Parathyroid adenoma (tissue), 2 donors: ENCODE data around the gene REN.

Experiments
- H2AFZ ChIP-seq: fragments of 300-600 bp; sonication (generic); one replicate; pipeline ENCODE4 v1.7.0; 2017; ENCODE audit warnings: antibody characterized with exemption, mild to moderate bottlenecking
- H3K27ac ChIP-seq: fragments of 300-600 bp; sonication (generic); one replicate; pipeline ENCODE4 v1.7.0; 2017
- H3K27me3 ChIP-seq: fragments of 300-600 bp; sonication (generic); one replicate; pipeline ENCODE4 v1.7.0; 2017; ENCODE audit warnings: low read length; ENCODE audit not compliant: control insufficient read depth, insufficient read depth
- H3K36me3 ChIP-seq: fragments of 300-600 bp; sonication (generic); one replicate; pipeline ENCODE4 v1.7.0; 2017; ENCODE audit warnings: low read length; ENCODE audit not compliant: control insufficient read depth, insufficient read depth
- H3K4me1 ChIP-seq: fragments of 300-600 bp; sonication (generic); one replicate; pipeline ENCODE4 v1.7.0; 2017; ENCODE audit warnings: control low read depth
- H3K4me2 ChIP-seq: fragments of 300-600 bp; sonication (generic); one replicate; pipeline ENCODE4 v1.7.0; 2017; ENCODE audit warnings: low read length
- H3K4me3 ChIP-seq: fragments of 300-600 bp; sonication (generic); one replicate; pipeline ENCODE4 v1.7.0; 2017; ENCODE audit warnings: low read depth, low read length
- H3K79me2 ChIP-seq: fragments of 300-600 bp; sonication (generic); one replicate; pipeline ENCODE4 v1.7.0; 2017; ENCODE audit warnings: control low read depth
- H3K9ac ChIP-seq: fragments of 300-600 bp; sonication (generic); one replicate; pipeline ENCODE4 v1.7.0; 2017; ENCODE audit warnings: mild to moderate bottlenecking
- H3K9me3 ChIP-seq: fragments of 300-600 bp; sonication (generic); one replicate; pipeline ENCODE4 v1.7.0; 2017; ENCODE audit warnings: low read length; ENCODE audit not compliant: control insufficient read depth
- TF ChIP-seq, protein P1 (sequence below): fragments of 300-600 bp; sonication (generic); IDR thresholded peaks from one replicate; pipeline ENCODE4 v1.7.0; 2017; ENCODE audit warnings: antibody characterized with exemption, mild to moderate bottlenecking
- donor health status: primary hyperparathyroidism.

The REN gene

DNA sequence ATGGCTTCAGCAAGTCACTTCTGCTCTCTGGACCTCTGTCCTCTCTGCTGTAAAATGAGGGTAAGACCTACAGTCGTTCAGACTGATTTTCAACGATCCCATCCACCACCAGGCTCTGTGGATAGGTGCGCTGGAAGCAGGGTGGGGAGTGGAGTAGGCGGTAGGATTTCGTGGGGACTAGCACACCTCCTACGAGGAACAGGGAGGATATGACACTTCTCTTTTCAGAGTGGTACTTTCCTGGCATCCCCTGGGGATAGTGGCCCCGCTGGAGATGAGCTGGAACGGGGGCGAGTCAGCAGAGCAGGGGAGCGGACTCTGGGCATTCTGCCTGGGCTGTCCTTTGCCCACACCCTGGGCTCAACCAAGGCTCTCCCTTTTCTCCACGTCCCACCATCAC lies 32.0 kb downstream of the REN start:
- TF ChIP-seq, protein P1, sequence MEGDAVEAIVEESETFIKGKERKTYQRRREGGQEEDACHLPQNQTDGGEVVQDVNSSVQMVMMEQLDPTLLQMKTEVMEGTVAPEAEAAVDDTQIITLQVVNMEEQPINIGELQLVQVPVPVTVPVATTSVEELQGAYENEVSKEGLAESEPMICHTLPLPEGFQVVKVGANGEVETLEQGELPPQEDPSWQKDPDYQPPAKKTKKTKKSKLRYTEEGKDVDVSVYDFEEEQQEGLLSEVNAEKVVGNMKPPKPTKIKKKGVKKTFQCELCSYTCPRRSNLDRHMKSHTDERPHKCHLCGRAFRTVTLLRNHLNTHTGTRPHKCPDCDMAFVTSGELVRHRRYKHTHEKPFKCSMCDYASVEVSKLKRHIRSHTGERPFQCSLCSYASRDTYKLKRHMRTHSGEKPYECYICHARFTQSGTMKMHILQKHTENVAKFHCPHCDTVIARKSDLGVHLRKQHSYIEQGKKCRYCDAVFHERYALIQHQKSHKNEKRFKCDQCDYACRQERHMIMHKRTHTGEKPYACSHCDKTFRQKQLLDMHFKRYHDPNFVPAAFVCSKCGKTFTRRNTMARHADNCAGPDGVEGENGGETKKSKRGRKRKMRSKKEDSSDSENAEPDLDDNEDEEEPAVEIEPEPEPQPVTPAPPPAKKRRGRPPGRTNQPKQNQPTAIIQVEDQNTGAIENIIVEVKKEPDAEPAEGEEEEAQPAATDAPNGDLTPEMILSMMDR: no peak
- no peaks in the 10 kb centered on the region for H3K27me3 ChIP-seq
- H3K4me2 ChIP-seq: no peak overlapping the region
- no peaks in the 10 kb centered on the region for H3K79me2 ChIP-seq
- H3K36me3 ChIP-seq: no peaks in the 10 kb centered on the region
- H3K27ac ChIP-seq: no peak overlapping the region
- no peak overlapping the region for H3K4me3 ChIP-seq
- peaks cover 21% of the 10 kb centered on the region for H3K4me1 ChIP-seq
- H3K9me3 ChIP-seq: no peaks in the 10 kb centered on the region
- H2AFZ ChIP-seq: no peak overlapping the region
- H3K9ac ChIP-seq: no peak overlapping the region

DNA sequence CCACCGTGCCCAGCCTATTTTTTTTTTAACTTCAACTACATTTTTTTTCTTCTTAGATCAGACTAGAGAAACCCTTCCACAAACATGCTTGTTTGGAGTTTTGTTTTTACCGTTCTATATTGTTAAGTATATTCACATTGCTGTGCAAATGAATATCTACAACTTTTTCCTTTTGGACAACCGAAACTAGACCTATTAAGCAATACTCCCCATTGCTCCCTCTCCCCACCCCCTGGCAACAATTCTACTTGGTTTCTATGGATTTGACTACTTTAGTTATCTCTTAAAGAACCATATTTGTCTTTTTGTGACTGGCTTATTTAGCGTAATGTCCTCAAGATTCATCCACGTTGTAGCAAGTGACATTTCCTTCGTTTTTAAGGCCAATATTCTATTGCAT lies 33.4 kb downstream of the REN start:
- H3K79me2 ChIP-seq: no peaks in the 10 kb centered on the region
- H3K27ac ChIP-seq: no peak overlapping the region
- no peak overlapping the region for H3K4me3 ChIP-seq
- H3K36me3 ChIP-seq: no peaks in the 10 kb centered on the region
- TF ChIP-seq, protein P1: no peak
- H3K9ac ChIP-seq: no peak overlapping the region
- H3K9me3 ChIP-seq: no peaks in the 10 kb centered on the region
- no peak overlapping the region for H2AFZ ChIP-seq
- peaks cover 30% of the 10 kb centered on the region for H3K4me1 ChIP-seq
- no peaks in the 10 kb centered on the region for H3K27me3 ChIP-seq
- H3K4me2 ChIP-seq: no peak overlapping the region

DNA sequence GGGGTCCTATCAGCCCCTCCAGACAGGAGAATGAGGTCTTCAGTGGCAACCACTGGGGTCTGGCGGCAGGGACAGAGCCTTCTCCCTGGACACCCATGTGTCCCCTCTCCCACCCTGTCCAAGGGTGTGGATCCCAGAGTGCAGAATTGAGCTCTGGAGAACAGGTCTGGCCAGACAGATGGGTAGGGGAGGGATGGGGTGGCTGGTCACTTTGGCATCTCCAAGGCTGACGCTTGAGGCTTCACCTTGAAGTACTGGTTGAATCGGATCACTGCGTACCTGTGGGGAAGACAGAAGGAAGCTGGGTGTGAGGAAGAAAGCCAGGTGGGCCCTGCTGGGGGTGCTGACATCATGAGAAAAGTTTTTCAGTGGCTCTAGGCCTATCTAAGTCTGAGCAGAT lies 34.2 kb downstream of the REN start:
- Histone ChIP-seq H3K4me3 (no peak overlapping the region), H2AFZ (no peak overlapping the region), H3K9me3 (no peaks in the 10 kb centered on the region), H3K36me3 (no peaks in the 10 kb centered on the region), H3K27ac (peak overlapping the region; percentile 99), H3K9ac (no peak overlapping the region), H3K79me2 (no peaks in the 10 kb centered on the region), H3K4me2 (no peak overlapping the region), H3K4me1 (peaks cover 32% of the 10 kb centered on the region), H3K27me3 (no peaks in the 10 kb centered on the region)
- TF ChIP-seq, protein P1: no peak

DNA sequence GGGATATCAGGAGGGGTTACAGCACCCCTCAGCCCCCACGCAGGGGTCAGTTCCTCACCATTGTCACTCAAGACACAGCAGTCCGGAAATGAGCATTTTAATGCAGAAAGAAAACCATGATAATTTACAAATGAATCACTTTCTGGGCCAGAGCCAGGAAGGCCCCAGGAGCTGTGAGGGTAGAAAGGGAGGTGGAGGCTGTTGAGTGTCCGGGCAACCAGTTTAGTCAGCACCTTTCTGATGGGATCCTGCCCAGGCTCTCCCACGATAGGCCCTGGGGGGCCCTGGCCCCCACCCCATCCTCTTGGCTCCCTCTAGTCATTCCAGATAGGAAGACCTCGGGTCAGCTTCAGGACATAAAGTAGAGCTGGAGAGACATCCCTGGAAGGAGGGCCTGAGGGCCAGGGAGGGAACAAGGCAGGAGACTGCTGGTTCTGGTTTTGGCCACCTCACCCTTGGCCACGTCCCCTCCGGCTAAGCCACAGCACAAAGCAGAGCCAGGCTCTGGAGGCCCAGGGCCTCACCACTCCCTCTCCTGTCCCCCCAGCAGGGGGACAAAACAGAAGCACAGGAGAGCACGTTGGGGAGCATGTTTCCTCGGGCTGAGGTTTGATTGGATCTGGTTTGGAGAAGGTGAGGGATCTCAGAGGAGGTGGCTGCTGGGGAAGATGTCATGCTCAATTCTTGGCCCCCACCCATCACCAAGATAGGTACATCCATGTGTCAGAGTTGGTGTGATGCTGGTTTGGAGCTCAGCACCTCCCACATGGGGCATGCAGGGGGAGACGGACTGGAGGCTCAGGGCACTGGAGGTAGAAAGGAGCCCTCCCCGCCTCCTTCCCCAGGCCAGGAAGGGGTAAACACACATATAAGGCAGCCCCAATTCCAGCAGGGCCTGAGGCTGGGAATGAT lies 34.9 kb downstream of the REN start:
- H2AFZ ChIP-seq: no peak overlapping the region
- H3K9me3 ChIP-seq: no peaks in the 10 kb centered on the region
- H3K27ac ChIP-seq: peak overlapping the region; percentile 99
- peaks cover 32% of the 10 kb centered on the region for H3K4me1 ChIP-seq
- H3K27me3 ChIP-seq: no peaks in the 10 kb centered on the region
- H3K9ac ChIP-seq: no peak overlapping the region
- TF ChIP-seq, protein P1: no peak
- H3K79me2 ChIP-seq: no peaks in the 10 kb centered on the region
- H3K36me3 ChIP-seq: no peaks in the 10 kb centered on the region
- H3K4me3 ChIP-seq: peak overlapping the region; percentile 65
- peak overlapping the region; percentile 88 for H3K4me2 ChIP-seq

DNA sequence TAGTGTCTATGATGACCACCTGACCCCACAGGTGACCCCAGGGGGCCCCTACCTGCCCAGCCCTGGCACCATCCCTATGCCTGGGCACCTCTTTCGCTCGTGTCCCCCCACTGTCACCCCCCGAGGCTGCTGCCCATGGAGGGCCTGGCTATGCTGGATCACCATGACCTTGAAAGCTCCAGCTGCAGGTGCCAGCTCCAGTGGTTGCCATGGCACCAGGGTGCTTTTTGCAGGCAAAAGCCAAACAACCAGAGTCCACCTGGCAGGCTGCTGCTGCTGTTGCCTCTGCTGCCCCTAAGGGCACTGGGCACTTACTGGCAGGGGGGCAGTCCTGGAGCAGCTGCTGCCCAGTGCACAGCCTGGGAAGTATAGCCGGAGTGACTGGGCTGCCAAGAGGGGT lies 36.0 kb downstream of the REN start:
- Histone ChIP-seq H3K36me3 (no peaks in the 10 kb centered on the region), H3K4me1 (peaks cover 32% of the 10 kb centered on the region), H3K9ac (no peak overlapping the region), H3K27ac (peak overlapping the region; percentile 99), H2AFZ (peak overlapping the region; percentile 42), H3K9me3 (no peaks in the 10 kb centered on the region), H3K4me3 (peak overlapping the region; percentile 65), H3K79me2 (no peaks in the 10 kb centered on the region), H3K27me3 (no peaks in the 10 kb centered on the region), H3K4me2 (peak overlapping the region; percentile 88)
- TF ChIP-seq, protein P1: peak; percentile 29
